MCF 10A (cell line): ENCODE measurements around the gene SMAP1. TPM values are rescaled to one million over a fixed set of nuclear protein-coding genes. Genes with fewer than 3 reads are reported as not detected.
A peak's percentile ranks its signal among the peaks of the same experiment; 100 is the strongest.

Source experiments
- BruUV-seq: library from RNA; stranded (reverse); fragments of 400-500 nt; replicated peaks from 2 replicates; lab custom pipeline; 2021; lab: Mats Ljungman, UMichigan
- CTCF ChIA-PET: fragments of 300-600 bp; sonication (Branson Sonifier 250); formaldehyde crosslinking; extraction: SDS; loops from one replicate; lab custom pipeline; 2021; ENCODE audit warnings: antibody characterized with exemption, inconsistent platforms; lab: Yijun Ruan, JAX
- POLR2A ChIA-PET: fragments of 300-600, 350-650 bp; sonication (Branson Sonifier 250); formaldehyde crosslinking; extraction: SDS; loops from one replicate; lab custom pipeline; 2020; ENCODE audit warnings: antibody characterized with exemption, inconsistent platforms; lab: Yijun Ruan, JAX
- DNase-seq: peaks from one replicate; pipeline ENCODE4 v3.0.0-alpha.2; 2018; ENCODE audit not compliant: unreplicated experiment
- H3K27ac Mint-ChIP-seq: one replicate; pipeline ENCODE4 v1.8.0; 2022; ENCODE audit warnings: mild to moderate bottlenecking, low read depth, mixed read lengths; ENCODE audit not compliant: unreplicated experiment
- H3K27me3 Mint-ChIP-seq: one replicate; pipeline ENCODE4 v1.8.0; 2022; ENCODE audit warnings: mixed read lengths; ENCODE audit not compliant: insufficient read depth, unreplicated experiment
- H3K36me3 Mint-ChIP-seq: one replicate; pipeline ENCODE4 v1.8.0; 2022; ENCODE audit warnings: mild to moderate bottlenecking, moderate library complexity, mixed read lengths; ENCODE audit not compliant: insufficient read depth, unreplicated experiment
- H3K4me1 Mint-ChIP-seq: one replicate; pipeline ENCODE4 v1.8.0; 2022; ENCODE audit warnings: mixed read lengths; ENCODE audit not compliant: insufficient read depth, unreplicated experiment
- H3K4me3 Mint-ChIP-seq: one replicate; pipeline ENCODE4 v1.8.0; 2022; ENCODE audit warnings: mild to moderate bottlenecking, moderate library complexity, mixed read lengths; ENCODE audit not compliant: unreplicated experiment
- H3K9me3 Mint-ChIP-seq: one replicate; pipeline ENCODE4 v1.8.0; 2022; ENCODE audit warnings: mixed read lengths; ENCODE audit not compliant: unreplicated experiment
- intact Hi-C: fragments of 100-400 bp; cut with micrococcal nuclease; formaldehyde crosslinking; loops from 2 replicates; pipeline ENCODE4 v1.14.1; 2022
- total RNA-seq: library from RNA; stranded (reverse); gene quantifications from 2 replicates; pipeline ENCODE4 v1.2.3, GENCODE V29; 2022
- TF ChIP-seq, protein P1 (sequence below): fragments of 200-600 bp; IDR thresholded peaks from one replicate; pipeline ENCODE4 v1.8.0; 2022; ENCODE audit warnings: antibody characterized with exemption, mild to moderate bottlenecking; ENCODE audit not compliant: unreplicated experiment

The SMAP1 gene
- total RNA-seq, 1 experiment from 2014 or later, result 26.5 TPM

- H3K36me3 Mint-ChIP-seq, result no peaks in the 10 kb centered on the region
- intact Hi-C loops, result no loop called here
- no TSS peak for BruUV-seq
- H3K27me3 Mint-ChIP-seq, result no peaks in the 10 kb centered on the region
- H3K4me3 Mint-ChIP-seq, result no peak overlapping the region
- H3K4me1 Mint-ChIP-seq, result no peaks in the 10 kb centered on the region
- ChIA-PET CTCF (interaction anchor here (0.7 to 2.0 kb wide), 2 partner anchors 62 to 205 kb away, joined by 3 to 11 read pairs; no protein-coding TSS in a partner anchor), POLR2A (no interaction called here)
- no peak overlapping the region for H3K27ac Mint-ChIP-seq
- no peak for DNase-seq
- H3K9me3 Mint-ChIP-seq, result no peaks in the 10 kb centered on the region
- TF ChIP-seq, protein P1, sequence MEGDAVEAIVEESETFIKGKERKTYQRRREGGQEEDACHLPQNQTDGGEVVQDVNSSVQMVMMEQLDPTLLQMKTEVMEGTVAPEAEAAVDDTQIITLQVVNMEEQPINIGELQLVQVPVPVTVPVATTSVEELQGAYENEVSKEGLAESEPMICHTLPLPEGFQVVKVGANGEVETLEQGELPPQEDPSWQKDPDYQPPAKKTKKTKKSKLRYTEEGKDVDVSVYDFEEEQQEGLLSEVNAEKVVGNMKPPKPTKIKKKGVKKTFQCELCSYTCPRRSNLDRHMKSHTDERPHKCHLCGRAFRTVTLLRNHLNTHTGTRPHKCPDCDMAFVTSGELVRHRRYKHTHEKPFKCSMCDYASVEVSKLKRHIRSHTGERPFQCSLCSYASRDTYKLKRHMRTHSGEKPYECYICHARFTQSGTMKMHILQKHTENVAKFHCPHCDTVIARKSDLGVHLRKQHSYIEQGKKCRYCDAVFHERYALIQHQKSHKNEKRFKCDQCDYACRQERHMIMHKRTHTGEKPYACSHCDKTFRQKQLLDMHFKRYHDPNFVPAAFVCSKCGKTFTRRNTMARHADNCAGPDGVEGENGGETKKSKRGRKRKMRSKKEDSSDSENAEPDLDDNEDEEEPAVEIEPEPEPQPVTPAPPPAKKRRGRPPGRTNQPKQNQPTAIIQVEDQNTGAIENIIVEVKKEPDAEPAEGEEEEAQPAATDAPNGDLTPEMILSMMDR, result no peak
Observed at GRCh38 chr6:70821751-70822150, 154.1 kb downstream of the SMAP1 start.

GRCh38 chr6:70823651-70824050 is 156.0 kb downstream of the SMAP1 start:
- Mint-ChIP-seq H3K27ac (no peak overlapping the region), H3K27me3 (no peaks in the 10 kb centered on the region), H3K4me1 (no peaks in the 10 kb centered on the region), H3K4me3 (no peak overlapping the region), H3K9me3 (no peaks in the 10 kb centered on the region), H3K36me3 (no peaks in the 10 kb centered on the region)
- intact Hi-C loops, result no loop called here
- TF ChIP-seq, protein P1, result no peak
- ChIA-PET POLR2A (interaction anchor here (0.7 to 0.8 kb wide), 2 partner anchors 8 to 31 kb away, joined by 3 read pairs; no protein-coding TSS in a partner anchor), CTCF (no interaction called here)
- no peak for DNase-seq
- no TSS peak for BruUV-seq

- H3K27ac Mint-ChIP-seq, result no peak overlapping the region
- no peak for DNase-seq
- no peaks in the 10 kb centered on the region for H3K27me3 Mint-ChIP-seq
- no TSS peak for BruUV-seq
- CTCF ChIA-PET, result interaction anchor here (0.6 to 0.8 kb wide), 2 partner anchors 52 to 98 kb away, joined by 3 read pairs; no protein-coding TSS in a partner anchor
- intact Hi-C loops, result no loop called here
- POLR2A ChIA-PET, result no interaction called here
- H3K4me3 Mint-ChIP-seq, result no peak overlapping the region
- no peaks in the 10 kb centered on the region for H3K36me3 Mint-ChIP-seq
- TF ChIP-seq, protein P1, result no peak
- no peaks in the 10 kb centered on the region for H3K9me3 Mint-ChIP-seq
- peaks cover 5% of the 10 kb centered on the region for H3K4me1 Mint-ChIP-seq
Observed at GRCh38 chr6:70831427-70831826, 163.7 kb downstream of the SMAP1 start.

GRCh38 chr6:70834520-70834919 is 166.8 kb downstream of the SMAP1 start:
- H3K4me3 Mint-ChIP-seq, result peak overlapping the region; percentile 40
- TF ChIP-seq, protein P1, result no peak
- CTCF ChIA-PET, result interaction anchor here (0.6 kb wide), 1 partner anchor 1689 kb away, joined by 3 read pairs; no protein-coding TSS in a partner anchor
- POLR2A ChIA-PET, result no interaction called here
- H3K27me3 Mint-ChIP-seq, result no peaks in the 10 kb centered on the region
- BruUV-seq, result no TSS peak
- peak; percentile 8 for DNase-seq
- intact Hi-C loops, result no loop called here
- H3K4me1 Mint-ChIP-seq, result peaks cover 5% of the 10 kb centered on the region
- H3K27ac Mint-ChIP-seq, result peak overlapping the region; percentile 39
- no peaks in the 10 kb centered on the region for H3K9me3 Mint-ChIP-seq
- peaks cover 6% of the 10 kb centered on the region for H3K36me3 Mint-ChIP-seq
